Astrocyte (in vitro differentiated cells and primary cell): Measurements from ENCODE around the gene NUMB. TPM values are rescaled to one million over a fixed set of nuclear protein-coding genes. Genes with fewer than 3 reads are reported as not detected.

Source experiments
- DNase-seq: peaks from one replicate; pipeline ENCODE4 v3.0.0-alpha.2; 2010; ENCODE audit warnings: low read depth
- FAIRE-seq: peaks from 2 replicates; lab custom pipeline; 2011; peaks lifted over from hg19 to GRCh38; lab: Jason Lieb, UNC
- H2AFZ ChIP-seq: 2 replicates; pipeline ENCODE4 v1.6.0; 2012; ENCODE audit warnings: low read depth, low read length, inconsistent platforms
- H3K27ac ChIP-seq: 2 replicates; pipeline ENCODE4 v1.5.1; 2011; ENCODE audit warnings: low read depth, low read length, inconsistent platforms
- H3K27me3 ChIP-seq: 2 replicates; pipeline ENCODE4 v1.6.0; 2011; ENCODE audit warnings: low read length, inconsistent platforms; ENCODE audit not compliant: insufficient read depth
- H3K36me3 ChIP-seq: 2 replicates; pipeline ENCODE4 v1.5.1; 2011; ENCODE audit warnings: low read length, inconsistent platforms; ENCODE audit not compliant: insufficient read depth
- H3K4me1 ChIP-seq: 2 replicates; pipeline ENCODE4 v1.5.1; 2011; ENCODE audit warnings: low read length, inconsistent platforms; ENCODE audit not compliant: insufficient read depth
- H3K4me2 ChIP-seq: 2 replicates; pipeline ENCODE4 v1.6.0; 2012; ENCODE audit warnings: low read length, inconsistent platforms
- H3K4me3 ChIP-seq: 2 replicates; pipeline ENCODE4 v1.5.1; 2011; ENCODE audit warnings: low read depth, mild to moderate bottlenecking, low read length, inconsistent platforms; ENCODE audit not compliant: insufficient read depth
- H3K79me2 ChIP-seq: 2 replicates; pipeline ENCODE4 v1.6.0; 2012; ENCODE audit warnings: mild to moderate bottlenecking, low read length, inconsistent platforms; ENCODE audit not compliant: insufficient read depth
- H3K9ac ChIP-seq: 2 replicates; pipeline ENCODE4 v1.6.0; 2012; ENCODE audit warnings: mild to moderate bottlenecking, low read length, inconsistent platforms
- H3K9me3 ChIP-seq: 2 replicates; pipeline ENCODE4 v1.5.1; 2012; ENCODE audit warnings: low read depth, mild to moderate bottlenecking, low read length, inconsistent platforms; ENCODE audit not compliant: insufficient read depth
- H4K20me1 ChIP-seq: 2 replicates; pipeline ENCODE4 v1.6.0; 2012; ENCODE audit warnings: low read length, inconsistent platforms; ENCODE audit not compliant: insufficient read depth
- H3K27ac Mint-ChIP-seq: one replicate; pipeline ENCODE4 v1.8.0; 2021; ENCODE audit warnings: mild to moderate bottlenecking, mixed read lengths; ENCODE audit not compliant: unreplicated experiment
- H3K27me3 Mint-ChIP-seq: one replicate; pipeline ENCODE4 v1.8.0; 2021; ENCODE audit warnings: low read depth, mixed read lengths; ENCODE audit not compliant: unreplicated experiment
- H3K36me3 Mint-ChIP-seq: one replicate; pipeline ENCODE4 v1.8.0; 2021; ENCODE audit warnings: low read depth, mixed read lengths; ENCODE audit not compliant: unreplicated experiment
- H3K4me1 Mint-ChIP-seq: one replicate; pipeline ENCODE4 v1.8.0; 2021; ENCODE audit warnings: low read depth, mixed read lengths; ENCODE audit not compliant: unreplicated experiment
- H3K4me3 Mint-ChIP-seq: one replicate; pipeline ENCODE4 v1.8.0; 2021; ENCODE audit warnings: mild to moderate bottlenecking, moderate library complexity, mixed read lengths; ENCODE audit not compliant: unreplicated experiment
- H3K9me3 Mint-ChIP-seq: one replicate; pipeline ENCODE4 v1.8.0; 2021; ENCODE audit warnings: mild to moderate bottlenecking, mixed read lengths; ENCODE audit not compliant: unreplicated experiment
- CTCF ChIP-seq: IDR thresholded peaks from 2 replicates; pipeline ENCODE4 v1.5.1; 2011; ENCODE audit warnings: low read depth, mild to moderate bottlenecking, inconsistent platforms, low read length, moderate library complexity; ENCODE audit not compliant: insufficient read depth
- EZH2 ChIP-seq: IDR thresholded peaks from 2 replicates; pipeline ENCODE4 v1.6.1; 2012; ENCODE audit warnings: mild to moderate bottlenecking, low read length, inconsistent platforms; ENCODE audit not compliant: insufficient read depth
- total RNA-seq: library from RNA; stranded (reverse); gene quantifications from 2 replicates; pipeline ENCODE4 v1.2.1, GENCODE V29; 2021

NUMB gene
- total RNA-seq, 1 donor from 2014 or later = 93.9 TPM

GRCh38 chr14:73381380-73382013, 76.8 kb downstream of the NUMB start:
- Mint-ChIP-seq H3K27me3 (no peaks in the 10 kb centered on the region), H3K4me1 (peaks cover 3% of the 10 kb centered on the region), H3K36me3 (peaks cover 13% of the 10 kb centered on the region), H3K4me3 (no peak overlapping the region), H3K27ac (no peak overlapping the region), H3K9me3 (no peaks in the 10 kb centered on the region)
- Histone ChIP-seq H2AFZ (no peak overlapping the region), H3K4me2 (no peak overlapping the region), H3K27ac (no peak overlapping the region), H3K4me3 (no peak overlapping the region), H4K20me1 (peaks cover 63% of the 10 kb centered on the region), H3K79me2 (peaks cover 50% of the 10 kb centered on the region), H3K9ac (no peak overlapping the region), H3K4me1 (no peaks in the 10 kb centered on the region), H3K27me3 (no peaks in the 10 kb centered on the region), H3K36me3 (no peaks in the 10 kb centered on the region), H3K9me3 (no peaks in the 10 kb centered on the region)
- TF ChIP-seq EZH2 (no peak), CTCF (no peak)
- DNase-seq (no peak), FAIRE-seq (no peak)

- no peak overlapping the region for H3K4me3 ChIP-seq
- no peak overlapping the region for H3K9ac ChIP-seq
- Mint-ChIP-seq H3K4me3 (no peak overlapping the region), H3K4me1 (peaks cover 7% of the 10 kb centered on the region), H3K27me3 (no peaks in the 10 kb centered on the region), H3K36me3 (peaks cover 2% of the 10 kb centered on the region), H3K27ac (no peak overlapping the region), H3K9me3 (no peaks in the 10 kb centered on the region)
- no peaks in the 10 kb centered on the region for H3K9me3 ChIP-seq
- H3K36me3 ChIP-seq = no peaks in the 10 kb centered on the region
- H3K4me1 ChIP-seq = no peaks in the 10 kb centered on the region
- peaks cover 71% of the 10 kb centered on the region for H3K79me2 ChIP-seq
- TF ChIP-seq EZH2 = no peak
- no peak for TF ChIP-seq CTCF
- H3K27ac ChIP-seq = no peak overlapping the region
- FAIRE-seq = no peak
- no peak overlapping the region for H2AFZ ChIP-seq
- H4K20me1 ChIP-seq = peaks cover 72% of the 10 kb centered on the region
- no peak overlapping the region for H3K4me2 ChIP-seq
- no peak for DNase-seq
- H3K27me3 ChIP-seq = no peaks in the 10 kb centered on the region
Observed at GRCh38 chr14:73376585-73376984, 81.8 kb downstream of the NUMB start.

GRCh38 chr14:73375861-73376260, 82.5 kb downstream of the NUMB start:
- H4K20me1 ChIP-seq = peaks cover 67% of the 10 kb centered on the region
- H3K9ac ChIP-seq = no peak overlapping the region
- no peak overlapping the region for H3K4me3 ChIP-seq
- H3K9me3 Mint-ChIP-seq = no peaks in the 10 kb centered on the region
- no peak for TF ChIP-seq CTCF
- TF ChIP-seq EZH2 = no peak
- no peak overlapping the region for H3K27ac Mint-ChIP-seq
- H3K4me3 Mint-ChIP-seq = no peak overlapping the region
- H3K36me3 ChIP-seq = no peaks in the 10 kb centered on the region
- H2AFZ ChIP-seq = no peak overlapping the region
- H3K4me2 ChIP-seq = no peak overlapping the region
- H3K9me3 ChIP-seq = no peaks in the 10 kb centered on the region
- H3K36me3 Mint-ChIP-seq = peaks cover 2% of the 10 kb centered on the region
- peaks cover 66% of the 10 kb centered on the region for H3K79me2 ChIP-seq
- H3K4me1 ChIP-seq = no peaks in the 10 kb centered on the region
- FAIRE-seq (no peak), DNase-seq (no peak)
- no peak overlapping the region for H3K27ac ChIP-seq
- peaks cover 8% of the 10 kb centered on the region for H3K4me1 Mint-ChIP-seq
- H3K27me3 ChIP-seq = no peaks in the 10 kb centered on the region
- H3K27me3 Mint-ChIP-seq = no peaks in the 10 kb centered on the region
